ENCODE measurements around the gene EFNA5. TPM values are rescaled to one million over a fixed set of nuclear protein-coding genes. Genes with fewer than 3 reads are reported as not detected.

EFNA5 gene
- total and polyA plus RNA-seq, 2 donors: 1.7 to 3.6 TPM

GRCh38 chr5:107566986-107567385 lies 103.8 kb downstream of the EFNA5 start:
- Histone ChIP-seq H3K27me3 (ENCODE audit: control insufficient read depth in 2 of 2, insufficient read depth in 1 of 2, low read length in 1 of 2) (no peaks in the 10 kb centered on the region), H3K27ac (ENCODE audit: low read depth in 1 of 2, low read length in 1 of 2) (no peak overlapping the region), H3K4me1 (ENCODE audit: control insufficient read depth in 2 of 2, insufficient read depth in 2 of 2, low read length in 2 of 2) (peaks cover 9 to 17% of the 10 kb centered on the region in 2 donors), H3K4me3 (ENCODE audit: low read length in 2 of 2) (no peak overlapping the region), H3K9me3 (ENCODE audit: control insufficient read depth in 2 of 2, insufficient read depth in 1 of 2, low read length in 1 of 2) (no peaks in the 10 kb centered on the region), H3K36me3 (ENCODE audit: control insufficient read depth in 2 of 2, insufficient read depth in 2 of 2, low read length in 1 of 2) (no peaks in the 10 kb centered on the region)
- no peak for DNase-seq (ENCODE audit: low read depth in 6 of 9, low spot score in 9 of 9)
- 91% methylated on average over 2 of the region's 2 CpGs for WGBS

GRCh38 chr5:107565791-107566767 lies 104.7 kb downstream of the EFNA5 start:
- peaks cover 5 to 9% of the 10 kb centered on the region in 2 donors for H3K4me1 ChIP-seq (ENCODE audit: control insufficient read depth in 2 of 2, insufficient read depth in 2 of 2, low read length in 2 of 2)
- peak overlapping the region in 1 of 2 donors; percentile 3 for H3K27ac ChIP-seq (ENCODE audit: low read depth in 1 of 2, low read length in 1 of 2)
- no peaks in the 10 kb centered on the region for H3K9me3 ChIP-seq (ENCODE audit: control insufficient read depth in 2 of 2, insufficient read depth in 1 of 2, low read length in 1 of 2)
- no peaks in the 10 kb centered on the region for H3K27me3 ChIP-seq (ENCODE audit: control insufficient read depth in 2 of 2, insufficient read depth in 1 of 2, low read length in 1 of 2)
- no peak for DNase-seq (ENCODE audit: low read depth in 6 of 9, low spot score in 9 of 9)
- H3K36me3 ChIP-seq (ENCODE audit: control insufficient read depth in 2 of 2, insufficient read depth in 2 of 2, low read length in 1 of 2): no peaks in the 10 kb centered on the region
- 86% methylated on average over 10 of the region's 10 CpGs for WGBS
- H3K4me3 ChIP-seq (ENCODE audit: low read length in 2 of 2): no peak overlapping the region

GRCh38 chr5:107564931-107565372 lies 105.8 kb downstream of the EFNA5 start:
- Histone ChIP-seq H3K9me3 (ENCODE audit: control insufficient read depth in 2 of 2, insufficient read depth in 1 of 2, low read length in 1 of 2) (no peaks in the 10 kb centered on the region), H3K4me1 (ENCODE audit: control insufficient read depth in 2 of 2, insufficient read depth in 2 of 2, low read length in 2 of 2) (no peaks in the 10 kb centered on the region), H3K4me3 (ENCODE audit: low read length in 2 of 2) (no peak overlapping the region), H3K27ac (ENCODE audit: low read depth in 1 of 2, low read length in 1 of 2) (no peak overlapping the region), H3K27me3 (ENCODE audit: control insufficient read depth in 2 of 2, insufficient read depth in 1 of 2, low read length in 1 of 2) (no peaks in the 10 kb centered on the region), H3K36me3 (ENCODE audit: control insufficient read depth in 2 of 2, insufficient read depth in 2 of 2, low read length in 1 of 2) (no peaks in the 10 kb centered on the region)
- DNase-seq (ENCODE audit: low read depth in 6 of 9, low spot score in 9 of 9): no peak
- 89% methylated on average over 4 of the region's 4 CpGs for WGBS

- H3K36me3 ChIP-seq (ENCODE audit: control insufficient read depth in 2 of 2, insufficient read depth in 2 of 2, low read length in 1 of 2): no peaks in the 10 kb centered on the region
- H3K9me3 ChIP-seq (ENCODE audit: control insufficient read depth in 2 of 2, insufficient read depth in 1 of 2, low read length in 1 of 2): no peaks in the 10 kb centered on the region
- H3K27me3 ChIP-seq (ENCODE audit: control insufficient read depth in 2 of 2, insufficient read depth in 1 of 2, low read length in 1 of 2): no peaks in the 10 kb centered on the region
- H3K27ac ChIP-seq (ENCODE audit: low read depth in 1 of 2, low read length in 1 of 2): no peak overlapping the region
- no peaks in the 10 kb centered on the region for H3K4me1 ChIP-seq (ENCODE audit: control insufficient read depth in 2 of 2, insufficient read depth in 2 of 2, low read length in 2 of 2)
- no peak overlapping the region for H3K4me3 ChIP-seq (ENCODE audit: low read length in 2 of 2)
- DNase-seq (ENCODE audit: low read depth in 6 of 9, low spot score in 9 of 9): no peak
- 95% methylated on average over 3 of the region's 3 CpGs for WGBS
Observed at GRCh38 chr5:107563959-107564544, 106.7 kb downstream of the EFNA5 start.

- Histone ChIP-seq H3K36me3 (ENCODE audit: control insufficient read depth in 2 of 2, insufficient read depth in 2 of 2, low read length in 1 of 2) (no peaks in the 10 kb centered on the region), H3K27me3 (ENCODE audit: control insufficient read depth in 2 of 2, insufficient read depth in 1 of 2, low read length in 1 of 2) (no peaks in the 10 kb centered on the region), H3K27ac (ENCODE audit: low read depth in 1 of 2, low read length in 1 of 2) (no peak overlapping the region), H3K4me1 (ENCODE audit: control insufficient read depth in 2 of 2, insufficient read depth in 2 of 2, low read length in 2 of 2) (no peaks in the 10 kb centered on the region), H3K4me3 (ENCODE audit: low read length in 2 of 2) (no peak overlapping the region), H3K9me3 (ENCODE audit: control insufficient read depth in 2 of 2, insufficient read depth in 1 of 2, low read length in 1 of 2) (no peaks in the 10 kb centered on the region)
- 96% methylated on average over 6 of the region's 6 CpGs for WGBS
- DNase-seq (ENCODE audit: low read depth in 6 of 9, low spot score in 9 of 9): no peak
Observed at GRCh38 chr5:107560377-107560776, 110.4 kb downstream of the EFNA5 start.

- WGBS: 97% methylated on average over 4 of the region's 4 CpGs
- no peaks in the 10 kb centered on the region for H3K27me3 ChIP-seq (ENCODE audit: control insufficient read depth in 2 of 2, insufficient read depth in 1 of 2, low read length in 1 of 2)
Observed at GRCh38 chr5:107558823-107559375, 111.8 kb downstream of the EFNA5 start.

GRCh38 chr5:107557051-107557658 lies 113.6 kb downstream of the EFNA5 start:
- no peak for DNase-seq (ENCODE audit: low read depth in 6 of 9, low spot score in 9 of 9)
- H3K9me3 ChIP-seq (ENCODE audit: control insufficient read depth in 2 of 2, insufficient read depth in 1 of 2, low read length in 1 of 2): no peaks in the 10 kb centered on the region
- 82% methylated on average over 11 of the region's 11 CpGs for WGBS
- H3K36me3 ChIP-seq (ENCODE audit: control insufficient read depth in 2 of 2, insufficient read depth in 2 of 2, low read length in 1 of 2): no peaks in the 10 kb centered on the region
- H3K27ac ChIP-seq (ENCODE audit: low read depth in 1 of 2, low read length in 1 of 2): no peak overlapping the region
- no peaks in the 10 kb centered on the region for H3K4me1 ChIP-seq (ENCODE audit: control insufficient read depth in 2 of 2, insufficient read depth in 2 of 2, low read length in 2 of 2)
- no peak overlapping the region for H3K4me3 ChIP-seq (ENCODE audit: low read length in 2 of 2)
- no peaks in the 10 kb centered on the region for H3K27me3 ChIP-seq (ENCODE audit: control insufficient read depth in 2 of 2, insufficient read depth in 1 of 2, low read length in 1 of 2)

More at GRCh38 chr5:107558823-107559375, 111.8 kb downstream of the EFNA5 start:
- Histone ChIP-seq H3K4me3 (ENCODE audit: low read length in 2 of 2) (no peak overlapping the region), H3K27ac (ENCODE audit: low read depth in 1 of 2, low read length in 1 of 2) (no peak overlapping the region), H3K4me1 (ENCODE audit: control insufficient read depth in 2 of 2, insufficient read depth in 2 of 2, low read length in 2 of 2) (no peaks in the 10 kb centered on the region), H3K36me3 (ENCODE audit: control insufficient read depth in 2 of 2, insufficient read depth in 2 of 2, low read length in 1 of 2) (no peaks in the 10 kb centered on the region), H3K9me3 (ENCODE audit: control insufficient read depth in 2 of 2, insufficient read depth in 1 of 2, low read length in 1 of 2) (no peaks in the 10 kb centered on the region)
- no peak for DNase-seq (ENCODE audit: low read depth in 6 of 9, low spot score in 9 of 9)

- DNase-seq (ENCODE audit: low read depth in 6 of 9, low spot score in 9 of 9): no peak
- Histone ChIP-seq H3K9me3 (ENCODE audit: control insufficient read depth in 2 of 2, insufficient read depth in 1 of 2, low read length in 1 of 2) (no peaks in the 10 kb centered on the region), H3K36me3 (ENCODE audit: control insufficient read depth in 2 of 2, insufficient read depth in 2 of 2, low read length in 1 of 2) (no peaks in the 10 kb centered on the region), H3K27ac (ENCODE audit: low read depth in 1 of 2, low read length in 1 of 2) (no peak overlapping the region), H3K27me3 (ENCODE audit: control insufficient read depth in 2 of 2, insufficient read depth in 1 of 2, low read length in 1 of 2) (no peaks in the 10 kb centered on the region), H3K4me3 (ENCODE audit: low read length in 2 of 2) (no peak overlapping the region), H3K4me1 (ENCODE audit: control insufficient read depth in 2 of 2, insufficient read depth in 2 of 2, low read length in 2 of 2) (no peaks in the 10 kb centered on the region)
- 98% methylated on average over 7 of the region's 7 CpGs for WGBS
Observed at GRCh38 chr5:107556575-107556974, 114.2 kb downstream of the EFNA5 start.
